Left ventricle myocardium inferior (tissue), 1 donor: ENCODE results near the gene RNASE8. TPM values are rescaled to one million over a fixed set of nuclear protein-coding genes. Genes with fewer than 3 reads are reported as not detected.

Source experiments
- DNase-seq: peaks from one replicate; pipeline ENCODE4 v3.0.0-alpha.2; 2020
- H3K27ac ChIP-seq: fragments of 200-600 bp; replicated peaks from 2 replicates; pipeline ENCODE4 v1.8.0; 2021
- H3K27me3 ChIP-seq: fragments of 200-600 bp; 2 replicates; pipeline ENCODE4 v1.8.0; 2021; ENCODE audit warnings: low read depth
- H3K36me3 ChIP-seq: fragments of 200-600 bp; 2 replicates; pipeline ENCODE4 v1.8.0; 2021
- H3K4me1 ChIP-seq: fragments of 200-600 bp; 2 replicates; pipeline ENCODE4 v1.8.0; 2021
- H3K4me3 ChIP-seq: fragments of 200-600 bp; 2 replicates; pipeline ENCODE4 v1.8.0; 2021; ENCODE audit warnings: mild to moderate bottlenecking, moderate library complexity
- H3K9me3 ChIP-seq: fragments of 200-600 bp; replicated peaks from 2 replicates; pipeline ENCODE4 v1.8.0; 2021
- CTCF ChIP-seq: fragments of 200-600 bp; IDR thresholded peaks from 2 replicates; pipeline ENCODE4 v1.8.0; 2021; ENCODE audit warnings: antibody characterized with exemption, mild to moderate bottlenecking, borderline replicate concordance
- intact Hi-C: fragments of 100-400 bp; cut with micrococcal nuclease; formaldehyde crosslinking; loops from one replicate; pipeline ENCODE4 v1.11.0; 2022
- total RNA-seq: library from RNA; stranded (reverse); fragmentation: NEBNext Ultra II Directional; extraction: Animal tissue kit (Norgen Biotek cat#: 25700); gene quantifications from one replicate; pipeline ENCODE4 v1.2.1, GENCODE V29; 2021
- donor health status: DM: no; HTN: yes; CAD: no; lungs with severe emphysema.

Gene RNASE8
- total RNA-seq, 1 donor from 2014 or later: not detected

GRCh38 chr14:21093769-21094681 lies 36.4 kb downstream of the RNASE8 start:
- Histone ChIP-seq H3K4me1 (peaks cover 45% of the 10 kb centered on the region), H3K36me3 (peaks cover 38% of the 10 kb centered on the region), H3K27ac (no peak overlapping the region), H3K4me3 (no peak overlapping the region), H3K27me3 (no peaks in the 10 kb centered on the region), H3K9me3 (no peaks in the 10 kb centered on the region)
- TF ChIP-seq CTCF: no peak
- intact Hi-C loops: no loop called here
- DNase-seq: no peak

GRCh38 chr14:21095430-21096205 lies 38.0 kb downstream of the RNASE8 start:
- DNase-seq: no peak
- Histone ChIP-seq H3K4me1 (peaks cover 54% of the 10 kb centered on the region), H3K4me3 (no peak overlapping the region), H3K27ac (peak overlapping the region; percentile 83), H3K36me3 (peaks cover 23% of the 10 kb centered on the region), H3K27me3 (no peaks in the 10 kb centered on the region), H3K9me3 (no peaks in the 10 kb centered on the region)
- intact Hi-C loops: no loop called here
- no peak for TF ChIP-seq CTCF

- Histone ChIP-seq H3K36me3 (peaks cover 15% of the 10 kb centered on the region), H3K27ac (peak overlapping the region; percentile 83), H3K27me3 (no peaks in the 10 kb centered on the region), H3K4me3 (peak overlapping the region; percentile 71), H3K4me1 (peaks cover 54% of the 10 kb centered on the region), H3K9me3 (no peaks in the 10 kb centered on the region)
- no peak for DNase-seq
- no peak for TF ChIP-seq CTCF
- intact Hi-C loops: no loop called here
Observed at GRCh38 chr14:21096438-21096837, 38.8 kb downstream of the RNASE8 start.

- H3K27me3 ChIP-seq: no peaks in the 10 kb centered on the region
- TF ChIP-seq CTCF: no peak
- peaks cover 52% of the 10 kb centered on the region for H3K4me1 ChIP-seq
- H3K36me3 ChIP-seq: peaks cover 8% of the 10 kb centered on the region
- no peaks in the 10 kb centered on the region for H3K9me3 ChIP-seq
- H3K4me3 ChIP-seq: peak overlapping the region; percentile 71
- no peak for DNase-seq
- intact Hi-C loops: no loop called here
- peak overlapping the region; percentile 83 for H3K27ac ChIP-seq
Observed at GRCh38 chr14:21096978-21097635, 39.5 kb downstream of the RNASE8 start.

- H3K27ac ChIP-seq: peak overlapping the region; percentile 83
- no peaks in the 10 kb centered on the region for H3K9me3 ChIP-seq
- no peaks in the 10 kb centered on the region for H3K27me3 ChIP-seq
- peaks cover 50% of the 10 kb centered on the region for H3K4me1 ChIP-seq
- peak overlapping the region; percentile 71 for H3K4me3 ChIP-seq
- H3K36me3 ChIP-seq: peaks cover 5% of the 10 kb centered on the region
- intact Hi-C loops: no loop called here
- no peak for TF ChIP-seq CTCF
- DNase-seq: no peak
Observed at GRCh38 chr14:21097636-21098075, 40.0 kb downstream of the RNASE8 start.
